ENCODE results near the gene WDR59.

WDR59 gene

DNA sequence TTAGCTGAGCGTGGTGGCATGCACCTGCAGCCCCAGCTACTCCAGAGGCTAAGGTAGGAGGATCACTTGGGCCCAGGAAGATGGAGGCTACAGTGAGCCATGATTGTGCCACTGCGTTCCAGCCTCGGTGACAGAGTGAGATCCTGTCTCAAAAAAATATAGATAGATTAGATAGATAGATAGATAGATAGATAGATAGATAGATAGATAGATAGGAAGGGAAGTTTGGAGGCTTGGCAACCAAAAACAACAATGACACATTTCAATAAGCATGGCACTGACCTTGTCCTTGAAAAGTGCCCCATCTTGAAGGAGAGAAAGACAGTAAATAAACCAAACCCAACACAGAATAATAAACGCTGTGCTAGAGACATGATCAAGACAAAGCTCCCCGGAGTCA, 152.7 kb downstream of the WDR59 start:
- TF ChIP-seq, protein P1, sequence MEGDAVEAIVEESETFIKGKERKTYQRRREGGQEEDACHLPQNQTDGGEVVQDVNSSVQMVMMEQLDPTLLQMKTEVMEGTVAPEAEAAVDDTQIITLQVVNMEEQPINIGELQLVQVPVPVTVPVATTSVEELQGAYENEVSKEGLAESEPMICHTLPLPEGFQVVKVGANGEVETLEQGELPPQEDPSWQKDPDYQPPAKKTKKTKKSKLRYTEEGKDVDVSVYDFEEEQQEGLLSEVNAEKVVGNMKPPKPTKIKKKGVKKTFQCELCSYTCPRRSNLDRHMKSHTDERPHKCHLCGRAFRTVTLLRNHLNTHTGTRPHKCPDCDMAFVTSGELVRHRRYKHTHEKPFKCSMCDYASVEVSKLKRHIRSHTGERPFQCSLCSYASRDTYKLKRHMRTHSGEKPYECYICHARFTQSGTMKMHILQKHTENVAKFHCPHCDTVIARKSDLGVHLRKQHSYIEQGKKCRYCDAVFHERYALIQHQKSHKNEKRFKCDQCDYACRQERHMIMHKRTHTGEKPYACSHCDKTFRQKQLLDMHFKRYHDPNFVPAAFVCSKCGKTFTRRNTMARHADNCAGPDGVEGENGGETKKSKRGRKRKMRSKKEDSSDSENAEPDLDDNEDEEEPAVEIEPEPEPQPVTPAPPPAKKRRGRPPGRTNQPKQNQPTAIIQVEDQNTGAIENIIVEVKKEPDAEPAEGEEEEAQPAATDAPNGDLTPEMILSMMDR (IDR thresholded peaks at IDR 0.05), result no peak
- no peak for TF ChIP-seq ZFX (IDR thresholded peaks at IDR 0.05; ENCODE audit: borderline replicate concordance)
- H3K27ac ChIP-seq, result no peak overlapping the region

DNA sequence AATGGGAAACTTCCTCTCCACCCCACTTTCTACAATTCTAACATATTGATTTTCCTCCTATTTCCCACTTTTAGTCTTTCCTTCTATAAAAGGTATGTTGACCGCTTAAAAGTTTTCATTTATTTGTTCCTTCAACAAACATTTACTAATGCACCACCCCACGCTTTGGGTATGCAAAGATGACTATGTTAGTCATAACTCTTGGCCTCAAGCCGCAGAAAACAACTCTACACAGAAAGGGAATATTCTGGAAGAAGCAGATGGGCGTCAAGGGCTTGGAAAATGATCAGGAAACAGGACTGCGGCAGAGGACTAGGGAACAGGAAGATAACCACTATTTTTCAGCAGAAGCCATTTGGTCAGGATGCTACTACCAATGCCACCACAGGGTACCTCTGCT, 153.5 kb downstream of the WDR59 start:
- TF ChIP-seq, protein P1 (IDR thresholded peaks at IDR 0.05), result no peak
- no peak for TF ChIP-seq ZFX (IDR thresholded peaks at IDR 0.05; ENCODE audit: borderline replicate concordance)
- H3K27ac ChIP-seq, result no peak overlapping the region

DNA sequence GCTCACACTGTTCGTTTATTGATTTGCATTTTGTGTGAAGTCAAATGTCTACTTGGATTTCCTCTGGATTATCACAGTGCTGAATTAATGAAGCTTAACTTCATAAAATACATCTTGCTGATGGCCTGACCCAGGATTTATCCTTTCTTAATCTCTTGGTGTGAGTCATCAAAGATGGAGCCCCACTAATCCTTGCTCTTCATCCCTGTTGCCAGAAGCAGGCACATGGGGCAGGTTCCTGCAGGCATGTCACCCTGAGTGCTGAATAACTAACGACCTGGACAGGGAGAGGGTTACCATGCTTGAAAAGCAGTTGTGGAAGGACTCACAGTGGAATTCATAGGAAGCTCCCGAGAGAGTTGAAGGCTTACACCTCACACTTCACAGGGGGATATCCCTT, 154.3 kb downstream of the WDR59 start:
- H3K27ac ChIP-seq, result no peak overlapping the region
- TF ChIP-seq, protein P1 (IDR thresholded peaks at IDR 0.05), result no peak
- no peak for TF ChIP-seq ZFX (IDR thresholded peaks at IDR 0.05; ENCODE audit: borderline replicate concordance)

GRCh38 chr16:74829637-74830036, 155.3 kb downstream of the WDR59 start:
- TF ChIP-seq, protein P1 (IDR thresholded peaks at IDR 0.05), result no peak
- H3K27ac ChIP-seq, result no peak overlapping the region

DNA sequence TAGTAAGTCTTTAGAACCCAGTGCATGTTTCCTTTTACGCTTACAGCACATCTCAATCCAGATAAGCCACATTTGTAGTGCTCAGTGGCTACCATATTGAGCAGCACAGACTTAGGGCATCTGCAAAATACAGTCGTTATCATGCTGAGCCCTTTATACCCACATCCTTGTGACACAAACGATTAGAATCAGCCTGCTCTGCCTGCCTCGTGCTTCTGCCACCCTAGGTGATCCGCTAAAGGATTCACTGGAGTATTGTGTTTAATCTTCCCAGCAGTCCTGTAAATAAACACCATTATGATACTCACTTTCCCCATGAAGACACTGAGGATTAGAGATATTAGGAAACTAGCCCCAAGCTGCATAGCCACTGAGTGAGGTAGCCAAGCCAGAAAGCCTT, 159.0 kb downstream of the WDR59 start:
- no peak overlapping the region for H3K27ac ChIP-seq

GRCh38 chr16:74825016-74825415, 159.9 kb downstream of the WDR59 start:
- H3K27ac ChIP-seq, result no peak overlapping the region
- no peak for TF ChIP-seq ZFX (IDR thresholded peaks at IDR 0.05; ENCODE audit: borderline replicate concordance)
- TF ChIP-seq, protein P1 (IDR thresholded peaks at IDR 0.05), result no peak

More for the DNA sequence above, 159.0 kb downstream of the WDR59 start:
- no peak for TF ChIP-seq ZFX (IDR thresholded peaks at IDR 0.05; ENCODE audit: borderline replicate concordance)
- TF ChIP-seq, protein P1 (IDR thresholded peaks at IDR 0.05), result no peak

Data from 22Rv1 (cell line).